GM13976 (cell line): Measurements from ENCODE around the gene CSNK1D.

Source experiments
- DNase-seq: peaks from one replicate; pipeline ENCODE4 v3.0.0; 2012; ENCODE audit warnings: low spot score
- in situ Hi-C: fragments of 300-500 bp; cut with MboI; formaldehyde crosslinking; loops from one replicate; pipeline ENCODE4 v1.12.0; 2022; ENCODE audit warnings: low sequenced_read_pairs, mixed read lengths, inconsistent platforms; ENCODE audit not compliant: unreplicated experiment
- TF ChIP-seq, protein P1 (sequence below): IDR thresholded peaks from 2 replicates; pipeline ENCODE4 v1.5.1; 2012; ENCODE audit warnings: borderline replicate concordance, mild to moderate bottlenecking; ENCODE audit not compliant: insufficient read depth; ENCODE audit errors: extremely low read depth, missing control alignments, control extremely low read depth

Gene CSNK1D

DNA sequence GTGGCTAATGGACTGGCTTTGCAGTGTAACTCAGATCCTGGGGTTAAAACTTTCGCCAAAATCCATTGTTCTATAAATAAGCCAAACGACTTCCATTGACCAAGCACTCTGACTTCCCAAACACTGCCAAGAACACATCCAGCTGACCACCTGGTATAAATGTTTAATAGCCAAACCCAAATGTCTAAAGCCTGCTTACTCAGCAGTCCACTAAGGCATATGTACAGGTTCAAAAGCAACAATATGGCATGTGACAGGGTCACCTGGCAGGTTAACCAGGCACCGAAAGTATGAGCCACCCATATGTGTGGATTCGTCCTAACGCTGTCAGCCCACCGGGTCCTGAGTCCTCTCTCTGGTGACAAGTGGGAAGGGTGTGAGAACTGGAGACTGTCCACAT is 2.1 kb downstream of the CSNK1D start:
- in situ Hi-C loops = no loop called here
- DNase-seq = no peak
- TF ChIP-seq, protein P1, sequence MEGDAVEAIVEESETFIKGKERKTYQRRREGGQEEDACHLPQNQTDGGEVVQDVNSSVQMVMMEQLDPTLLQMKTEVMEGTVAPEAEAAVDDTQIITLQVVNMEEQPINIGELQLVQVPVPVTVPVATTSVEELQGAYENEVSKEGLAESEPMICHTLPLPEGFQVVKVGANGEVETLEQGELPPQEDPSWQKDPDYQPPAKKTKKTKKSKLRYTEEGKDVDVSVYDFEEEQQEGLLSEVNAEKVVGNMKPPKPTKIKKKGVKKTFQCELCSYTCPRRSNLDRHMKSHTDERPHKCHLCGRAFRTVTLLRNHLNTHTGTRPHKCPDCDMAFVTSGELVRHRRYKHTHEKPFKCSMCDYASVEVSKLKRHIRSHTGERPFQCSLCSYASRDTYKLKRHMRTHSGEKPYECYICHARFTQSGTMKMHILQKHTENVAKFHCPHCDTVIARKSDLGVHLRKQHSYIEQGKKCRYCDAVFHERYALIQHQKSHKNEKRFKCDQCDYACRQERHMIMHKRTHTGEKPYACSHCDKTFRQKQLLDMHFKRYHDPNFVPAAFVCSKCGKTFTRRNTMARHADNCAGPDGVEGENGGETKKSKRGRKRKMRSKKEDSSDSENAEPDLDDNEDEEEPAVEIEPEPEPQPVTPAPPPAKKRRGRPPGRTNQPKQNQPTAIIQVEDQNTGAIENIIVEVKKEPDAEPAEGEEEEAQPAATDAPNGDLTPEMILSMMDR = no peak

DNA sequence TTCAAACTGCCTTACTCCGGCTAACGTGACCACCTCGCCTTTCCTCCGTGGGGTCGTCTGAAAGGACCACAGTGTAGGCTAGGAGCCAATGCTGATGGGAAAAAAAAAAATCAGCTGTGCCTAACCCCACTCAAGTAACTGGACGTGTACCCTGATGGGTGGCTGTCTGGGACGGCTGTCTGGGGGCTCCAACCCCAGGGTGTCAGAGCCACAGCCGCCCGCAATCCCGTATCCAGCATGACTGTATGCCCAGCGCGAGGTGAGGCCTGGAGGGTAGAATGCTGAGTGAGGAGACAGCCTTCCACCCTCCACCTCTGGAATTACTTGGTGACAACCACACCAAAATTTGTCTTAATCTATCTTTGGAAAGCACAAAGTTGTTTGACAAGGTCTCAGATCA is 2.8 kb downstream of the CSNK1D start:
- in situ Hi-C loops = no loop called here
- TF ChIP-seq, protein P1 = no peak
- no peak for DNase-seq

DNA sequence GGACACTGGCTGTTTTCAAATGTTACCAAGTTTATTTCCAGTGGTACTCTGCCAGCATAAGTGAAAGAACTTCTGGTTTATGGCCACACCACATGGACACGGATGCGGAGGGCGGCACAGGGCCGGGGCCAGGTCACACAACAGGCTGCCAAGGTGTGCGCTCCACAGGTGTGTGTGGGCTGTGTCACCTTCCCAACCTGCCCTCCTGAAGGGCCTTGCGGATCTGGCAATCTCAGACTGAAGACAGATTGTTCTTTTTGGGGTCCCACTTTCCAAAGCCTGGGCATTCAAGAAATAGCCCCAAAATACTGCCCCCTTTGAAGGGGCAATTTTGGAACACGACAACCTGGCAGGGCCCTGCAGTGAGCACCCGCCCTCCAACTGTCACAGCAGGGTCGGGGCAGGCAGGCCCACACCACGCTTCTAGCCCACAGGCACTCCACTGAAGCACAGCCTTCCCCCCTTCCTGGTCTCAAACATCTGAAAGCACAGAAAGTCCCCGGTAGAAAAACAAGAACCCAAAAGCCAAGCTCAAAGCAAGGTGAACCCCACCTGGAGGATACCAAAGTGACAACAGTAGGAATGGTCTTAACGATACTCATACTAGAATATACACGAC is 3.5 kb downstream of the CSNK1D start:
- TF ChIP-seq, protein P1 = no peak
- DNase-seq = no peak
- in situ Hi-C loops = no loop called here

DNA sequence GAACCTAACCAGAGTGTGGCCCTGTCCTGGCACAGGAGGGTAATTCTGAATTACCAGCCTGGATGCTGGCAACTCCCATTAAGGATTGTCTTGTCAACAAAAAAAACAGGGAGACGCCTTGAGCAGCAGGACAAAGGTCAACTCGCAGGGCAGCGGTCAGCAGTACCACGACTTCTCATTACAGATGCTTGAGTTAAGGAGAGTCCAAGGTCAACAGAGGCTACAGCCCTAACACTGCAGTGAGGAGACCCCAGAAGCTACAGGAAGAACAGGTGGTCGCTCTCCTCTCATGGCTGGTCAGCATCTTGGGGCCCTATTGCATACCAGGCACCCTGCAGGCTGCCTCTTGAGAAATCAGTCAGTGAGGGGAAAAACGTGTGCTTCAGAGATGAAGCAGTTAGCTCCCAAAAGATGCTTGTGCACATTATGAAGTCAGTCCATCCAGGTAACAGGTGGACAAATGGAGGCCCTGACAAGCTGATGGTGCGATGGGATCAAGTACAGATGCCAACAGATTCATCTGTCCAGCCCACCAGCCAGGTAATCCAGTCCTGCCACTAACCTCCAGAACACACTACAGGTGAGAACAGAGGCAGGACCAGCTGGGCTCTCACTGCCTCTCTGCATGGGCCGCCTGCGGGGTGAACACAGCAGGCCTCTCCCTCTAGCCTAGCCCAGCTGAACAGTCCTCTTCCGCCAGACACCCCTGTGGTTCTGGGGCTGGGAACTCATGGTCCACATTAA is 4.2 kb downstream of the CSNK1D start:
- in situ Hi-C loops = no loop called here
- TF ChIP-seq, protein P1 = no peak
- DNase-seq = no peak

DNA sequence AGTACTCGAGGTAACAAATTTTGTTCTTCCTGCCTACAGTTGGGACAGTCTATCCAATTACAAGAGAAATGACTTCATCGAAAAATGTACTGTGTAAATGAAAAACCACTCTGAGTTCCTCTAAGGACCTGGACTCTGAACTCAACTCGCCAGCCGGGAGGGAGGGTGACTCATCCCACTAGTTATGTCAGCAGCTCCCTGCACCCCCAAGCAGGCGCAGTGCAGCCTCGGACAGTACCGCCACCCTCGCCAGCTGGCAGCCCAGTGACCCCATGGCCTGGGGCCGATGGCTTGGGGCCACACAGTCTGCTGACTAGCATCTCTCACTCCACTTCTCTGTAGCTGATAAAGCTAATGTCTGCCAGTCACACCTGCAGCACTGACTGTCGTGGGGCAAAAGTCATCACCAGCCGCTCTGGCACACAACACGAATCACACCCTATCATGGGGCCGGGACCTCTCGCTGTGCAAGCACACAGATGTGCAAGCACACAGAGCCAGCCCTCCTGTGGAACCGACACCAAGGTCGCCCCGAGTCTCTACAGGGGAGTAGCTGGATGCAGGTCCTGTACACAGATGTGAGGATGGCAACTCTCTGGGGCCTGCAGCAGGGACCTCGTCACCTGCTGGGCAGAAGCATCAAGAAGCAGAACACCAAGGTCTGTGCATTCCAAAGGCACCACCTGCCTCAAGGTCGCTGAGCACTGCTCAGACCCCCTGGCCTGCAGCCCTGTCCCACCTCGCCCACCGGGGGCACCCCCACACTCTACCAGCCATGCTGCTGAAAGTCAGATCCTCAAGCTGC is 5.7 kb downstream of the CSNK1D start:
- no peak for DNase-seq
- TF ChIP-seq, protein P1 = no peak
- in situ Hi-C loops = no loop called here

DNA sequence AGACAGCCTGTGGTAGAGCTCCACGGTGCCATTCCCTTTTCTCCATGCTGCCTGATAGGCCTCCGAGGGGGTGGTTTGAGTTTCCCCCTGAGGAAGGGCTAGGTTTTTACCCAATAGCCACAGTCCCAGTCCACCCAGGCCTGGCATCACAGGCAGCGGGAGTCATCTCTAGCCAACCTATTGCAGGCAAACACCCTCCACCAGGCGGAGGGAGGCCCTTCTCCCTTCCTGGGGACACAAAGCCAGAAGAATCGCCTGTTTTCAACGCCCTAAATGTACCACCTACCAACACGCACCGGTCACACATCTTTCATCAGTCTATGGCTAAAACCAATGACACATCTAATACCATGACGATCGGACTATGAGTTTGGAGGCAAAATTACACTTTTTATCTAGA is 7.4 kb downstream of the CSNK1D start:
- no peak for DNase-seq
- TF ChIP-seq, protein P1 = no peak
- in situ Hi-C loops = no loop called here
